Calu3 (cell line): ENCODE results near the gene TPCN2. TPM values are rescaled to one million over a fixed set of nuclear protein-coding genes. Genes with fewer than 3 reads are reported as not detected.

Experiments used
- BruUV-seq: library from RNA; stranded (reverse); fragments of 400-500 nt; replicated peaks from 2 replicates; lab custom pipeline; 2021; lab: Mats Ljungman, UMichigan
- CTCF ChIA-PET: fragments of 300-600 bp; sonication (Branson Sonifier 250); formaldehyde crosslinking; loops from one replicate; lab custom pipeline; 2022; ENCODE audit warnings: antibody characterized with exemption; lab: Charles Lee
- DNase-seq: peaks from one replicate; pipeline ENCODE4 v3.0.0; 2022
- H3K27ac Mint-ChIP-seq: one replicate; pipeline ENCODE4 v1.8.0; 2022; ENCODE audit warnings: mixed read lengths; ENCODE audit not compliant: unreplicated experiment
- H3K27me3 Mint-ChIP-seq: one replicate; pipeline ENCODE4 v1.8.0; 2022; ENCODE audit warnings: mixed read lengths; ENCODE audit not compliant: unreplicated experiment
- H3K36me3 Mint-ChIP-seq: one replicate; pipeline ENCODE4 v1.8.0; 2022; ENCODE audit warnings: mild to moderate bottlenecking, moderate library complexity, mixed read lengths; ENCODE audit not compliant: insufficient read depth, unreplicated experiment
- H3K4me1 Mint-ChIP-seq: one replicate; pipeline ENCODE4 v1.8.0; 2022; ENCODE audit warnings: mild to moderate bottlenecking, low read depth, mixed read lengths; ENCODE audit not compliant: unreplicated experiment
- H3K4me3 Mint-ChIP-seq: one replicate; pipeline ENCODE4 v1.8.0; 2022; ENCODE audit warnings: mild to moderate bottlenecking, low read depth, moderate library complexity, mixed read lengths; ENCODE audit not compliant: unreplicated experiment
- H3K9me3 Mint-ChIP-seq: one replicate; pipeline ENCODE4 v1.8.0; 2022; ENCODE audit warnings: low read depth, mixed read lengths; ENCODE audit not compliant: unreplicated experiment
- intact Hi-C: fragments of 100-400 bp; cut with micrococcal nuclease; formaldehyde crosslinking; loops from one replicate; pipeline ENCODE4 v1.10.0; 2022; ENCODE audit not compliant: unreplicated experiment
- total RNA-seq: library from RNA; stranded (reverse); gene quantifications from 2 replicates; pipeline ENCODE4 v1.2.3, GENCODE V29; 2022
- TF ChIP-seq, protein P1 (sequence below): fragments of 200-600 bp; IDR thresholded peaks from one replicate; pipeline ENCODE4 v1.8.0; 2022; ENCODE audit warnings: antibody characterized with exemption; ENCODE audit not compliant: unreplicated experiment

Gene TPCN2
- total RNA-seq, 1 experiment from 2014 or later, result 21.9 TPM

DNA sequence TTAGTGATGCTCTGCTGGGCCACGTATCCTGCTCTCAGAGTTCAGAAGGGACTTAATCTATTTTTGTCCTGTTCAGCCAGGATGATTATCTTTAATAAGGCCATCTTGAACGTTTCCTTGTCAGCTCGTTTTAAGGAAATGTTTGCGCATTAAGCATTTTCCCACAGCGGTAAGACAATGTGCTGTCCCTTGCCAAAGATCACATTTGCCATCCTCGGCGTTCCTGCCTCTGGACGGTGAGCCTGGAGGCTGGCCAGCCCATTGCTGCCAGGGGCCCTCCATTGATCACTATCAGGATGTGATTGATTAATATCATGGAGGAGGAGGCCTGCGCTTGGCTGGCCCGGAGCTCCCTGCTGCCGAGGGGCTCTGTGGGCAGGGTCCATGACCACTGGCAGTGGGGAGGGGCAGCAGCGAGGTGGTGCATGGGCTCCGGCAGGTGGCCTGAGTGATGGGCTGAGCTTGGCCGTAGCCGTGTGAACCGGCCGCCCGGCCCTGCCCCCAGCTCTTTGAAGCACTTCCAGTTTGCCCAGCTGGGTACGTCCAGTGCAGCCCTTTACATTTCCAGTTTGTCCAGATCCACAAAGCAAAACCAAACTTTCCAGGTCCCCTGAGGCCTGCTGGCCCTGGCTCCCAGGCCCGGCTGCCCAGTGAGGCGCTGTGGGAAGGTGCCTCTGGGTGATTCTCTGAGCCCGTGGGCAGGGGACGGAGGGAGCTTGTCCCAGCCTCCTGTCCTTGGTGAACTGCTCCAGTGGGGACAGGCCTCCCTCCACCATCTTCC lies 57.5 kb downstream of the TPCN2 start:
- no peak for DNase-seq
- peaks cover 10% of the 10 kb centered on the region for H3K36me3 Mint-ChIP-seq
- intact Hi-C loops, result no loop called here
- peaks cover 6% of the 10 kb centered on the region for H3K9me3 Mint-ChIP-seq
- H3K4me3 Mint-ChIP-seq, result no peak overlapping the region
- no peaks in the 10 kb centered on the region for H3K27me3 Mint-ChIP-seq
- H3K27ac Mint-ChIP-seq, result peak overlapping the region; percentile 33
- CTCF ChIA-PET, result no interaction called here
- peaks cover 36% of the 10 kb centered on the region for H3K4me1 Mint-ChIP-seq
- TF ChIP-seq, protein P1, sequence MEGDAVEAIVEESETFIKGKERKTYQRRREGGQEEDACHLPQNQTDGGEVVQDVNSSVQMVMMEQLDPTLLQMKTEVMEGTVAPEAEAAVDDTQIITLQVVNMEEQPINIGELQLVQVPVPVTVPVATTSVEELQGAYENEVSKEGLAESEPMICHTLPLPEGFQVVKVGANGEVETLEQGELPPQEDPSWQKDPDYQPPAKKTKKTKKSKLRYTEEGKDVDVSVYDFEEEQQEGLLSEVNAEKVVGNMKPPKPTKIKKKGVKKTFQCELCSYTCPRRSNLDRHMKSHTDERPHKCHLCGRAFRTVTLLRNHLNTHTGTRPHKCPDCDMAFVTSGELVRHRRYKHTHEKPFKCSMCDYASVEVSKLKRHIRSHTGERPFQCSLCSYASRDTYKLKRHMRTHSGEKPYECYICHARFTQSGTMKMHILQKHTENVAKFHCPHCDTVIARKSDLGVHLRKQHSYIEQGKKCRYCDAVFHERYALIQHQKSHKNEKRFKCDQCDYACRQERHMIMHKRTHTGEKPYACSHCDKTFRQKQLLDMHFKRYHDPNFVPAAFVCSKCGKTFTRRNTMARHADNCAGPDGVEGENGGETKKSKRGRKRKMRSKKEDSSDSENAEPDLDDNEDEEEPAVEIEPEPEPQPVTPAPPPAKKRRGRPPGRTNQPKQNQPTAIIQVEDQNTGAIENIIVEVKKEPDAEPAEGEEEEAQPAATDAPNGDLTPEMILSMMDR, result no peak
- no TSS peak for BruUV-seq

DNA sequence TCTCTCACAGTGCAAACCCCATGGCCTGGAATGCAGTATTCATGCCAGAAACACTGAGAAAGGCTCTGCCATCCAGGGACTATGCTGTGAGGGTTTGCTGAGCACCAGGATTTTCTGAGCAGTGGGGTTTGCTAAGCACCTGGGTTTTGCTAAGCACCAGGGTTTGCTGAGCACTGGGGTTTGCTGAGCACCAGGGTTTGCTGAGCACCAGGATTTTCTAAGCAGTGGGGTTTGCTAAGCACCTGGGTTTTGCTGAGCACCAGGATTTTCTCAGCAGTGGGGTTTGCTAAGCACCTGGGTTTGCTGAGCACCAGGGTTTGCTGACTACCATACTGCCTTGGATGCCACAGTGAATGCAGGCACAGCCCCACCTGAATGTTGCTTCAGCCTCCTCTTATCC lies 58.7 kb downstream of the TPCN2 start:
- H3K36me3 Mint-ChIP-seq, result peaks cover 4% of the 10 kb centered on the region
- no TSS peak for BruUV-seq
- DNase-seq, result no peak
- CTCF ChIA-PET, result no interaction called here
- no peak overlapping the region for H3K27ac Mint-ChIP-seq
- peaks cover 6% of the 10 kb centered on the region for H3K9me3 Mint-ChIP-seq
- no peak overlapping the region for H3K4me3 Mint-ChIP-seq
- H3K27me3 Mint-ChIP-seq, result no peaks in the 10 kb centered on the region
- intact Hi-C loops, result no loop called here
- H3K4me1 Mint-ChIP-seq, result peaks cover 27% of the 10 kb centered on the region
- TF ChIP-seq, protein P1, result no peak

DNA sequence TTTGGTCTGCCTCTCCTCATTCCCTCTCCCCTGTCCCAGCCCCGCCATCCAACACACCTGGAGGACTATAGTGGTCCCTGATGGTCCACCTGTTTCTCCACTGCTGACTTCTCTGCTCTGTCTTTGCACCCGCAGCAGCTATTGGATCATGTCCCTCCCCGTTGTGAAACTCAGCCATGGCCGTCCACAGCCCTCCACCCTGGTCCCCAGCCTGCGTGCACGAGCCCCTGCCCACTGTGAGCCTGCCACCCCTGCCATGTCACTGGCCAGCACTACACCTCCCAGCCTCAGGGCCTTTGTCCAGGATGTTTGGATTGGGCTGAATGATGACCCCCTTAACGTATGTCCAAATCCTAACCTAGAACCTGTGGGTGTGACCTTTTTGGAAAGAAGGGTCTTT lies 59.3 kb downstream of the TPCN2 start:
- Mint-ChIP-seq H3K9me3 (peaks cover 6% of the 10 kb centered on the region), H3K27me3 (no peaks in the 10 kb centered on the region), H3K36me3 (no peaks in the 10 kb centered on the region), H3K4me1 (peaks cover 21% of the 10 kb centered on the region), H3K27ac (no peak overlapping the region), H3K4me3 (no peak overlapping the region)
- TF ChIP-seq, protein P1, result no peak
- intact Hi-C loops, result no loop called here
- no peak for DNase-seq
- CTCF ChIA-PET, result no interaction called here
- BruUV-seq, result no TSS peak

DNA sequence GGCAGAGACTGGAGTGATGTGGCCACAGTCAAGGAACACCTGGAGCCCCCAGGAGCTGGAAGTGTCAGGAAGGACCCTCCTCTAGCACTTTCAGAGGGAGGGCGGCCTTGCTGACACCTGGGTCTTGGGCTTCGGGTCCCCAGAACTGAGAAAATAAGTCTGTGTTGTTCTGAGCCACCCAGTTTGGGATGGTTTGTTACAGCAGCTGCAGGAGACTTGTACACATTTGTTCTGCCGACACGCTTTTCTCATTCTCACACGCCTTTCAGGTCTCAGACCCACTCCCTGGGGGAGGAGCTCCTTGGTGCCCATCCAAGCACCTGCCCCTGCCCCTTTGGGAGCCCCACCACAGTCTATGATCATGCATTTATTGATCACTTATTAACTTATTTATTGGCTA lies 59.8 kb downstream of the TPCN2 start:
- no peak overlapping the region for H3K27ac Mint-ChIP-seq
- H3K36me3 Mint-ChIP-seq, result peaks cover 3% of the 10 kb centered on the region
- peaks cover 6% of the 10 kb centered on the region for H3K9me3 Mint-ChIP-seq
- no peak overlapping the region for H3K4me3 Mint-ChIP-seq
- intact Hi-C loops, result no loop called here
- no peak for DNase-seq
- peaks cover 16% of the 10 kb centered on the region for H3K4me1 Mint-ChIP-seq
- CTCF ChIA-PET, result interaction anchor here (0.6 kb wide), 1 partner anchor 24 kb away, joined by 6 read pairs; no protein-coding TSS in a partner anchor
- no TSS peak for BruUV-seq
- TF ChIP-seq, protein P1, result no peak
- H3K27me3 Mint-ChIP-seq, result peaks cover 4% of the 10 kb centered on the region
